HG02798 (cell line): ENCODE measurements around the gene SERPINB12.

Experiments used
- ATAC-seq: cut with Tn5 transposase; IDR thresholded peaks from one replicate; pipeline ENCODE4 v1.9.1; 2021; ENCODE audit warnings: mild to moderate bottlenecking; ENCODE audit not compliant: unreplicated experiment, poor library complexity

Gene SERPINB12

GRCh38 chr18:63591725-63592124 lies 49.6 kb downstream of the SERPINB12 start:
- ATAC-seq = no peak

GRCh38 chr18:63592471-63592870 lies 50.3 kb downstream of the SERPINB12 start:
- no peak for ATAC-seq

GRCh38 chr18:63596964-63597363 lies 54.8 kb downstream of the SERPINB12 start:
- no peak for ATAC-seq

GRCh38 chr18:63603355-63603754 lies 61.2 kb downstream of the SERPINB12 start:
- no peak for ATAC-seq

- ATAC-seq = peak; percentile 89
Measured at GRCh38 chr18:63603772-63604171, 61.6 kb downstream of the SERPINB12 start.

GRCh38 chr18:63604791-63605567 lies 62.8 kb downstream of the SERPINB12 start:
- ATAC-seq = no peak

GRCh38 chr18:63606526-63606925 lies 64.4 kb downstream of the SERPINB12 start:
- ATAC-seq = no peak

GRCh38 chr18:63613420-63613819 lies 71.3 kb downstream of the SERPINB12 start:
- ATAC-seq = no peak

GRCh38 chr18:63617049-63617914 lies 75.1 kb downstream of the SERPINB12 start:
- peak; percentile 76 for ATAC-seq

- no peak for ATAC-seq
Measured at GRCh38 chr18:63617915-63618234, 75.7 kb downstream of the SERPINB12 start.
